ENCODE results near the gene POLR2B.

- TF ChIP-seq ZNF274 (IDR thresholded peaks at IDR 0.05; ENCODE audit: low read depth, low read length) (no peak), SUZ12 (IDR thresholded peaks at IDR 0.05; ENCODE audit: extremely low read depth, insufficient read depth, insufficient read length) (no peak), YY1 (IDR thresholded peaks at IDR 0.05; ENCODE audit: insufficient read depth, insufficient read length) (no peak)
These were observed 81.4 kb downstream of the POLR2B start for GRCh38 chr4:57059890-57060716.
